HG03575 (cell line): Measurements from ENCODE around the gene CTNNA1.
A peak's percentile ranks its signal among the peaks of the same experiment; 100 is the strongest.

ENCODE experiments used
- ATAC-seq: cut with Tn5 transposase; IDR thresholded peaks from one replicate; pipeline ENCODE4 v1.9.1; 2021; ENCODE audit not compliant: unreplicated experiment, insufficient number of reproducible peaks, low FRiP score; ENCODE audit errors: extremely low read depth

CTNNA1 gene

DNA sequence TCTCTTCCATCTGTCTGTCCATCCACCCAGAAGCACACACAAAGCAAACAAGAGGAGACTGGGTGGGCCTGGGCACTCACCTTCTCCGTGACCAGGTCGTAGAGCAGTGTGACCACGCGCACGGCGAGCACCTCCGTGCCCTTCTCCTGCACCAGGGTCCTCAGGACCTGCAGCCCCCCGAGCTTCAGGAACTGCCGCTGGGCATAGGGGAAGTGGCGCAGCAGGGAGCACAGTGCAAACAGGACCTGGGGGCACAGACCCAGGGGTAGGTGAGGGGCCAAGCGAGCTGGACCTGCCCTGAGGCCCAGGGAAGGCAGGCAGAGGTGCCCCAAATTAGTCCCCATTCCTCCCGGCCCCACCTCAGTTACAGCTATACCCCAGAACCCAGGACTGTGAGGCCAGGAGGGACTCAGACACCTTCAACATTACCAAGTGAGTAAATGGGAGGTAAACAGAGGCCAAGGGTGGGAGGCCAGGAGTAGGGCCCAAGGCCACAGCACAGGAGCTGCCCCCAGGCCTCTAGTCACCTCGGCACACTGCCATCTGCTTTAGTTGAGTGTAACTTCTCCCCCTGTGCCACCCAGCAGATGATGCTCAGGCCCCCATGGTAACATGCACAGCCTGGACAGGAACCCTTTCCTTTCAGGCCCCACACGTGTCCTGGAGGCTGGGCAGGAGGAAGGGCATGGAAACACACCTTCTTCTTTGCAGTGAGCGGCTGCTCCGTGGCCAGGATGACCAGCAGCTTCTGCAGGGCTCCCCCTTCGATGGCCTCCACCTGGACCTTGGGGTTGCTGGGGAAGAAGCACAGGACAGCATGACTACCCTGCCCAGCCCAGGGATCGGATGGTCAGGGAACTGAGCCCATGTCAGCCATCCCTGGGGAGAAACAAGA, 198.1 kb downstream of the CTNNA1 start:
- ATAC-seq: no peak

- no peak for ATAC-seq
These were observed 198.9 kb downstream of the CTNNA1 start for GRCh38 chr5:138951986-138952735.

- no peak for ATAC-seq
These were observed 199.7 kb downstream of the CTNNA1 start for GRCh38 chr5:138952962-138953361.

DNA sequence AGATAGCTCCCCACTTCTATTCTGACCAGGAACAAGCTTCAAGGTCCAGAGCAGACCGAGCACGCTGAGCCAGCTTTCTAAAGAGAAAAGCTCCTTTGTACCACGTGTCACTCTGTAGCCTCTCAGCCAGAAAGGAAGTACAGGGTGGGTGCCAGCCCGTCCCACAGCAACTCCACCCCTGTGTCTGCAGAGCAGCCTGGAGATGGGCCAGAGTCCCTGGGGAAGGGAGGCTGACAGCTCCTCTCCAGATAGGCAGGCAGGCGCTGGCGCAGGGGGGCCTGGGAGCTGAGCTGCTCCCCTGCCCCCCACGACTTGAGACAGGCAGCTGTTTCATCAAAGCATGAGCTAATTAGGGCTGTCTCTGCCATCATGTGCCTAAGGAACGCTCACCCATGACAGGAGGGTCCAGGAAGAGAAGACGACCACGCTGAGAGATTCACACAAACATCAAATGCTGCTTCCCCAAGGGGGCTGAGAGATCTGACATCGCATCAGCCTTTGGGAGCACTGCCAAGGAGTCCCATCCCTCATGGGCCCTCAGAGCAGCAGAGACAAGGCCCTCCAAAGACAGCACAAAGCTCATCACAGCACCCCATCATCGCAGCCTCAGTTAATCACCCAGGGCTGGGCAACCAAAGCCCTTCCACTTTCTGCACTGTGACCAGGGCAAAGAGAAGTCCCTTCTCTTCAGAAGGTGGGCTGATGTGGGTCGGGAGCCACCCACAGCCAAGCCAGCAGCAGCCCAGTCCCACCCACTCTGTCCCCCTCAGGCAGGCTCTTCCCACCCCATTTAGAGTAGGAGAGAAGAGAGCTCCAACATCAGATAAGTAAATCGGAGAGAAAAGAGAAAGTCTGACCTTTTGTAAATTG, 200.4 kb downstream of the CTNNA1 start:
- peak; percentile 60 for ATAC-seq

DNA sequence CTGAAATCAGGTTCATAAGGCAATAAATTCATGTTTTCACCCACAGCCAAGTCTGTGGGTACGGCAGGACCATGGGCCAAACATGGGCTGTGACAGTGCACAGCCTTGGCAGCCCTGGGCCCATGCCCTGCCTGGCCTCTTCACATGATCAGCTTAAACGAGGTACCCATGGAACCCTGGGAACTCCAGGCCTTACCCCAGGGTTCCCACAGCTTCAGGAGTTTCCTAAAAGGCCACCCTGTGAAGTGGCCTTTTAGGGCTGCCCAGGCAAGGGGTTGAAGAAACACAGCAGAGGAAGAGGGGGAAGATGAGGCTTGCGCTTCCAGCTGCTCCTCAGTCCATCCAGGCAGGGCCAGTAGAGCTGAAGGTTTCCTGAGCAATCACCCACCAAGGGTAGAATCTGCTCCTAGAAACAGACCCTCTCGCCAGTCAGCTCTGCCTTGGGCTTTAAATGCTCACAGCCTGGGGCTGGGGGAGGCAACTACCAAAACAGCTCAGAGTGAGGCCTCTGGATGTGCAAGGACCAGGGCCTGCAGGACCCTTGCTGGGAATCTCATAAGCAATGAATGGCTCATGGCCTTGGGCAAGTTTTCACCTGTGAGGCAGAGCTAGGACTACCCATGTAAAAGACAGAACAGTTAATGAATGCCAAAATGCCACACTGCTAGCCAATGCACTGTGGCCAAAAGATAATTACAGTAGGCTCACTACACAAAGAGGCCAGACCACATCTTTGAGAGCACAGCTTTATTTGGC, 201.2 kb downstream of the CTNNA1 start:
- no peak for ATAC-seq

- ATAC-seq: no peak
These were observed 201.9 kb downstream of the CTNNA1 start for GRCh38 chr5:138955013-138955660.

DNA sequence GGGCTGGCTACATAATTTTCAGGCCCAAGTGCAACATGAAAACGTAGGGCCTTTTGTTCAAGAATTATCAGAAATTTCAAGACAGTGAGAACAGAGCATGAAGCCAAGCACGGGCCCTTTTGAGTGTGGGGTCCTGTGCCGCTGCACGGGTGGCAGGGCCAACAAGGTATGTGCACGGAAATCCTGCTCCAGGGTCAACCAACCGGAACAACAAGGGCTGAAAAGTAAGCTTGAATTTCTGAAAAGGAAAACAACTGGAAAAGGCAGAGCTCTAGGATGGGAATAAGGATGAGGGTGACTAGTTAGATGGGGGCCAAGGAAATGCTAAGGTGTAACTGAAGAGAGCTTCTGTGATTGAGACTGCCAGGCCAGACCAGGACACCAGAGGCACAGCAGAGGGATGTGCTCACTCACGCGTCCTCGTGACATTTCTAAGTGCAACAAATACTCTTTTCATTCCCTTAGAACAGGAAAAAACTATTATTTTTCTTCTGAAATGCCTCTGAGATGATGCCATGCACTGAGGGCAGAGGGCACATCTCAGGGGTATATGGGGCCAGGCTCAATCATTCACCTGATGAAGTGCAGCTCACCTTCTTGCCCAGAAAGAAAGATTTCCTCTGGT, 202.6 kb downstream of the CTNNA1 start:
- no peak for ATAC-seq

DNA sequence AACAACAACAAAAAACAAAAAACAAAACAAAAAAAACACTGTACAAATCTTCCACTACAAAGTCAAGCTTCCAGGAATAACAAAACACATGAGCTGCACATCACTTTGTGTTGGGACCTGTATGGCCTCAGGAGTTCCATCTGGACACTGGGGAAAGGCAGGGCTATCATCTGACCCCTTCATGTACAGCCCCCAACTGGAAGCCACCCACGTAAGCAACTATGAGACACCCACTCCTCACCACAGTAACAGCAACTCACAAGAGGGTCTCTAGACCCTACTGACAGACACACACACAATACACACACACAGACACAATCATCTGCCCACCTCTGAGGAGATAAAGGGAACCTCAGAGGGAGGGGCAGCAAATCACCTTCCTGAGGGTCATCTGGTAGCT, 203.6 kb downstream of the CTNNA1 start:
- no peak for ATAC-seq

DNA sequence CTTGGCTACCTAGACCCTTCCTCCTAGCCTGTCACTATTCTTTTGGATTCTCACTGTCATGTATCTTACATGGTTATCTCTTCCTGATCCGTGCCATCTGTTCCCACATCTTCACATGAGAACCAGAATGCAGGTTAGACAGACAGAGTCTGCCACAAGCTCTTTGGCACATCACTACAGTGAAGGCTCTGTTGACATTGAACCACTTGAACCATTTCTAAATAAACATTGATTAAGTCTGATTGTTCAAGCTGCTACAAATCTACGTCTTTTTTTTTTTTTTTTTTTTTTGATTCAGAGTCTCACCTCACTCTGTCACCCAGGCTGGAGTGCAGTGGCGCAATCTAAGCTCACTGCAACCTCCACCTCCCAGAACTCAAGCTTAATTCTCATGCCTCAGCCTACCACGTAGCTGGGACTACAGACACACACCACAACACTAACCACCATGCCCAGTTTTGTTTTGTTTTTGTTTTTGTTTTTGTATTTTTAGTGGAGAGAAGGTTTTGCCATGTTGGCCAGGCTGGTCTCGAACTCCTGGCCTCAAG, 207.0 kb downstream of the CTNNA1 start:
- ATAC-seq: no peak

GRCh38 chr5:138961221-138961620, 208.0 kb downstream of the CTNNA1 start:
- ATAC-seq: no peak

DNA sequence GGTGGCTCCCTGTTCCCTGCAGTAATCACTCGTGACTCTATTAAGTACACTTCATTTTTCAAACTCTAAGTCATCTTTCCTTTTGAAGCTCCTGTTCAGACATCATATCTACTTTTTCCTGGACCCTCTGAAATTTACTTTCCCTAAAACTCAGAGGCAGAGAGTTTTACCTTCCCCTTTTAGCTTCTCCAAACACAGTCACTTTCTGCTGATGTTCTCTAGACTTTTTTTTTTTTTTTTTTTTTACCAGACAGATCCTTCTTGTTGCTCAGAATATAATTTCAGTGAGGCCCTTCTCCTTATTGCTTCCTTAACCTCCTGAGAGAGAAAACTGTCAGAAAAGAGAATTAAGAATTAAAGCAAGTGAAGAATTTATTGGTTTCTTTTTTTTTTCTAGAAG, 208.5 kb downstream of the CTNNA1 start:
- ATAC-seq: no peak

DNA sequence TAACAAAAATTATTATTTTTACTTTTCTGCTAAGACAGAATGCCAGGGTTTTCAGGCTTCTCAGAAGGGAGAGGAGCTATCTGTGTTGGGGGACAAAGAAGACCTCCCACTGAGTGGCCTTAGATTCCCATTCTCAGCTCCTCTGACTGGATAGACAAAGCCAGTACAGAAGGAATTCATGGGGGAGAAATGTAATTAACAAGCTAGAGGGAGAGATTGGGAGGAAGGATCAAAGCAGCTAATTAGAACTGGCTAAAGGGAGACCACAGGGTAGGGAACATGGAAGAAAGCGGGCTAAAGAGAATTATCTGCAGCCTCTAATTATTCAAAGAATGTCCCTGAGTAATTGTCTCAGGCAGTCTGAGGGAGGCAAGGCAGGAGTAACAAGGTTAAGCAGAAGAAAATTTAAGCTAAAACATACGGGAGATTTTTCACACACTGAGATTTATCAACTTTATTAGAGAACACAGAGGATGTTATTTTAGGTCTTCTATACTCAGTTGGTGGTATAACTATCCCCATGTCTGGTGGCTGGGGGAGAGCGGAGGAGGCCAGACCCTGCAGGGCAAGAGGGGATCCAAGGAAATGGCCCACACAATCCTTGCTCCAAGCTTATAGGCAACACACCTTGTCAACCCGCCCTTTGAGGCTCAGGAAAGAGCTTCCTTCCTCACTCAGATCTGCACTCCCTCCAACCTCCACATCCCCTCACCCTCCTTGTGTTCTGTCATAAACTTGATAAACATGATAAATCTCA, 209.6 kb downstream of the CTNNA1 start:
- ATAC-seq: no peak

- ATAC-seq: no peak
These were observed 210.6 kb downstream of the CTNNA1 start for GRCh38 chr5:138963763-138964371.

DNA sequence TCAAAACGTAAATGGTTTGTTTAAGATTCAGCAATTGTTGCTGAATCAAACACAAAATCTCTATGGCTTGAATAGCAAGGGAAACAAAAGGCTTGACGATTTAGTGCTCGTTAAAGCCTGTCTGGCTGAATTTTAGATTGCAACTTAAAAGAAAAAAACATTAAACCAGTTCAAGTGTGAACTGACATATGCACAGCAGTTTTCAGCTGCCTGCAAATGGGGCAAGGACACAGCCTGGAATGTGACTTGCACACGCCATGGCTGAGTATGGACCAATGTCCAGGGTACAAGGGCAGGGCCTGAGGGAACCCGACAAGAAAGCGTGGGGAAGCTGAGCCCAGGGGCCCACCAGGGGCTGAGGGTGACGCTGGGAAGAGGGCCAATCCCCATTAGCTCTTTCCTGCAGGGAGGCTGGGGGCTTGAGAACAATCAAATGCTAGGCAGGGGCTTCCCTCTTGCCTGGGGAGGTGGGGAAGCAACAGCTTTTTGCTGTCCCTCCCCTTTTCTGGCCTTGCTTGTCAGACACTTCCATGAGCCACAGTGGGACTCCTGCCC, 211.5 kb downstream of the CTNNA1 start:
- ATAC-seq: no peak

GRCh38 chr5:138965626-138966025, 212.4 kb downstream of the CTNNA1 start:
- no peak for ATAC-seq
